ENCODE data around the gene MTCP1.

Gene MTCP1, protein sequence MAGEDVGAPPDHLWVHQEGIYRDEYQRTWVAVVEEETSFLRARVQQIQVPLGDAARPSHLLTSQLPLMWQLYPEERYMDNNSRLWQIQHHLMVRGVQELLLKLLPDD

GRCh38 chrX:155070975-155071693, at the start of gene MTCP1, which contains the start of the genes BRCC3 and CMC4:
MTCP1 (minus strand) TSS chrX:155071136; CDS start chrX:155066010, 5,126 bp downstream.
BRCC3 (plus strand) TSS chrX:155071508; CDS start chrX:155071528, 20 bp downstream.
CMC4 (minus strand) TSS chrX:155071136; CDS start chrX:155064023, 7,113 bp downstream.
- peak; percentile 75 for DNase-seq

GRCh38 chrX:155115174-155115819, 44.4 kb upstream of the MTCP1 start:
- no peak for DNase-seq

- no peak for DNase-seq
Observed at GRCh38 chrX:155113097-155113496, 42.2 kb upstream of the MTCP1 start.

DNA sequence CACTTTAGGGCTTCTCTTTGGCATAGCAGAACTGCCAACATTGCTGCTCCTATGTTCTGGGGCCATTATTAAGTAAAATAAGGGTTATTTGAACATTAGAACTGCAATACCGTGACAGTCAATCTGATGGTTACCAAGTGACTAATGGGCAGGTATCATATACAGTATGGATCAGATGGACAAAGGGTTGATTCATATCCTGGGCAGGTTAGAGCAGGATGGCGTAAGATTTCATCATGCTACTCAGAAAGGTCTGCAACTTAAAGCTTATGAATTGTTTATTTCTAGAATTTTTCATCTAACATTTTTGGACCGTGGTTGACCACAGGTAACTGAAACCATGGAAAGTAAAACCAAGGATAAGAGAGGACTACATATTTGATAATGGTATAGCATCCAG, 41.2 kb upstream of the MTCP1 start:
- DNase-seq, result peak; percentile 0

DNA sequence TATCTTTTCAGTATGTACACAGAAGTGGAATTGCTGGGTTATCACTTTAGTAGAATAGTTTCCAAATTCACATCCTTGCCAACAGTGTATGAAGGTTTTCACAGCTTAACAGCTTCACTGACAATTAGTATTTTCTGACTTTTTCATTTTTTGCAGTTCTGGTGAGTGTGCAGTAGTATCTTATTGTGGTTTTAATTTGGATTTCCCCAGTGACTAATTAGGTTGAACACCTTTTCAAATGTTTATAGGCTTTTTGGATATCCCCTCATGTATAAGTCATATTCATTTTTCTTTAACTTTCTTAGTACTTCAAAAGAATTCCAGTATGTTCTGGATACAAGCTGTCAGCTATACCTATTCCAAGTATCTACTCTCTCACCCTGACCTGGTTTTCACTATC, 37.5 kb upstream of the MTCP1 start:
- DNase-seq, result no peak

- DNase-seq, result no peak
Observed at GRCh38 chrX:155105919-155106318, 35.0 kb upstream of the MTCP1 start.

DNA sequence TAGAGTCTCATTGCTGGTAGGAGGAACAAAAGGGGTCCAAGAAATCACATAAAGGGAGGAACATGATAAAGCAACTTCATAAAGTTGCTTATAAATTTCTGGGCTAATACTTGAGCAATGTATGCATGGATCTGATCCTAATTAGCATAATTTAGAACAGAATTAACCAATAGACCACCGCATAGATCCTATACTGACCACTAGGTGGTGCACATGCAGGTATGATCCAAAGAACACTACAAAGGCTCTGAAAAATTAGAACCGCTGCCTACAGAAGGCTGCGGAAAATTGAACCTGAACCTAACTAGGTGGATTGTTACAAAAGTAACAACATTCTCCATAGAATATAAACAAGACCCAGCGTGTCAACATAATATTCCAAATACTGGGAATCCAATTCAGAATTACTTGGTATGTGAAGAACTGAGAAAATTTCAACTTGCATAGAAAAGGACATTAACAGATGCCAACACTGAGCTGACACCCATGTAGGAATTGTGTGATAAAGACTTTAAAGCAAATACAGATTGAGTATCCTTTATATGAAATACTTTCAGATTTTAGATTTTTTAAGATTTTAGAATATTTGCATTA, 23.6 kb upstream of the MTCP1 start:
- DNase-seq, result peak; percentile 20

- no peak for DNase-seq
Observed at GRCh38 chrX:155086961-155087735, 16.2 kb upstream of the MTCP1 start.

DNA sequence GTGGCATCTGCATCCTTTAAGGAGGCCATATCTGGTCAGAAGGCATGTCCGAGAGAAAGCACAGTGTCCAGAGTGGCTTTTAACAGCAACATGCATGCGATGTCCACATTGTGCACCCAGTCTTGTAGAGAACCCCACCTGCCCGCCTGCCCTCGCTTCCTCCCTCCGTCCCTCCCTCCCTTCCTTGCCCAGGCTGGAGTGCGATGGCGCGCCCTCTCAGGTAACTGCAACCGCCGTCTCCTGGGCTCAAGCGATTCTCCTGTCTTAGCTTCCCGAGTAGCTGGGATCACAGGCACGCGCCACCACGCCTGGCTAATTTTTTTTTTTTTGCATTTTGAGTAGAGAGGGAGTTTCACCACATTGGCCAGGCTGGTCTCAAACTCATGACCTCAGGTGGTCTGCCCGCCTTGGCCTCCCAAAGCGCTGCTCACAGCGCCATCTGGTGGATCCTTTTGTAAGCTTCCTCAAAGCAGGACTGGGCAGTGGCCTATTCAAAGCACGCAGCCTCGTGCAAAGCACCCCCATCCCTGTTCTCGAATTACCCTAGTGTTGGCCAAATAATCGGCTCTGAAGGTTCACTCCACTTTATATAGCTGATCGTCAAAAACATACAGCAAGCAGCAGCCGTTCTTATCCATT, 15.4 kb upstream of the MTCP1 start:
- peak; percentile 15 for DNase-seq

- peak; percentile 2 for DNase-seq
Observed at GRCh38 chrX:155071694-155072280, 851 bp upstream of the MTCP1 start.

- no peak for DNase-seq
Observed at GRCh38 chrX:155070663-155070974, 317 bp downstream of the MTCP1 start.

- no peak for DNase-seq
Observed at GRCh38 chrX:155070038-155070437, 898 bp downstream of the MTCP1 start.

DNA sequence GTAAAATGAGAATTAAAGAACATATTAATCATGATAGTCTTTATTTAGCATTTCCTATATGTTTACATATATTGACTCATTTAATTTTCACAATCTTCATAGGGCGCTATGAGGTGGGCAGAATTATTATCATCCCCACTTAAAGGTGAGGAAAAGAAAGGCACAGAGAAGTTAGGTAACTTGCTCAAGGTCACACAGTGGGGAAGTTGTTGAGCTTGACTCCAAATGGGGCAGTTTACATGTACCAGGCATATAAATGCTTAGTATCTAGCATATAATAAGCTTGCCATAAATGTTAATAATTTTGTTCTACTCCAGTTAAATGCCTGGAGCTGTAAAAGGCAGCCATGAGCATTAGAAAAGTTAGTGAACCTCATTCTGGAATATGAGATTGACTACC, 1.5 kb downstream of the MTCP1 start:
- no peak for DNase-seq

DNA sequence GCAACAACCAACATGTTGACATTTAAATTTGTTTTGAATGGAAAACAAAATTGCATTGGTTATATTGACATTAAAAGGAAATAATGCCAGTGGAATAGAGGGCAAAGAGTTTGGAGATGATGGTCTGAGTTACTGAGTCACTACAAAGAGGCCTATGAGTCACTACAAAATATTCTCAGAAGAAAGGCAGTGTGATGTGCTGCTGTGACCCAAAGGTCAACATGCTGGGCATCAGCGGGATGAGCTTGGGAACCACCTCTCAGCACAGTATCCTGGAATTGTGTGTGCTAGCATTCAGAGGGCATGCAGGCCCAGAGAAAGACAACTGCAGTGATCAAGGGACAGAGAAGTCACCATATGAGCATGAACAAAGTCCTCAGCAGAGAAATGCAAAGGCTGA, 2.8 kb downstream of the MTCP1 start:
- peak; percentile 23 for DNase-seq

DNA sequence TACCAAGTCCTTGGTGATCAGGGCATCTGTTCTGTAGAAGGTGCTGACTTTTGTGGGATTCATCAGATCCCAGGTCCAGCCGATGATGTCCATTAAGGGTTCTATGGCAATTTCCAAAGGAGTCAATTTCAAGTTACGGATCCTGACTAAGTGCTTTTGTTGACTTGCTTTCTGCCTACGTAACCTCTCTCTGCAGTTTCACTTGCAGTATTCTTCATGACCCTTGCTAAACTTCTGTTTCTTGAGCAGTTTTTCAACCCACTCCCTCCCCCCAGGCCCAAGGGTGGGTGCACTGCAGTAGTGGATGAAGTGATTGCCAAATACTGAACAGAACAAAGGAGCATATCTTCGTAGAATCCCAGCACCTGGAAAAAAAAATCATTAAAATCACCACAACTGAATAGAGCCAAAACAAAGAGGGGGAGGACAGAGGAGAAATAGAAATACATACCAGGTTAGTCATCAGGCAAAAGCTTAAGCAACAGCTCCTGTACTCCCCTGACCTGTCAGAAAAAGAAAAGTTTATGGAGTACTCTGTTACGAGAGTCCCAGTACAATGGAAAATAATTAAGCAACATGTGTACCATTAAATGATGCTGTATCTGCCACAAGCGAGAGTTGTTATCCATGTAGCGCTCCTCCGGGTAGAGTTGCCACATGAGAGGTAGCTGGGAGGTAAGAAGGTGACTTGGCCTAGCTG, 5.8 kb downstream of the MTCP1 start:
- peak; percentile 27 for DNase-seq

DNA sequence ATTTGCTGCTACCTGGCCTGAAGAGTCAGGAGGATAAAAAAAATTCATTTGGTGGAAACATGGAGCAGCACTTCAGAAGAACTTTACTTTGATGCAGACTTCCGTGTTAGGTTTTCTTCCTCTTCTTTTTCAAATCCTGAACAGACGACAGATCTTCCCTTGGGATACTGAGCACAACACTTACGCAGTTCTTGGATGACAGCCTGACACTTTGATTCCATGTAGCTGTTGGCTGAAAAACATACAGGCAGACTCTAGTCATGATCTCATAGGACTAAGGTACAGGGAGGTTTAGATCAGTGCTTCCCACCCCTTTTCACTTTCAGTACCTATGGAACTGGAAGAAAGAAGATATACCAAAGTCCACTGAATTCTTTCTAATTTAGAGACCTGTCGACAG, 9.2 kb downstream of the MTCP1 start:
- DNase-seq, result no peak

DNA sequence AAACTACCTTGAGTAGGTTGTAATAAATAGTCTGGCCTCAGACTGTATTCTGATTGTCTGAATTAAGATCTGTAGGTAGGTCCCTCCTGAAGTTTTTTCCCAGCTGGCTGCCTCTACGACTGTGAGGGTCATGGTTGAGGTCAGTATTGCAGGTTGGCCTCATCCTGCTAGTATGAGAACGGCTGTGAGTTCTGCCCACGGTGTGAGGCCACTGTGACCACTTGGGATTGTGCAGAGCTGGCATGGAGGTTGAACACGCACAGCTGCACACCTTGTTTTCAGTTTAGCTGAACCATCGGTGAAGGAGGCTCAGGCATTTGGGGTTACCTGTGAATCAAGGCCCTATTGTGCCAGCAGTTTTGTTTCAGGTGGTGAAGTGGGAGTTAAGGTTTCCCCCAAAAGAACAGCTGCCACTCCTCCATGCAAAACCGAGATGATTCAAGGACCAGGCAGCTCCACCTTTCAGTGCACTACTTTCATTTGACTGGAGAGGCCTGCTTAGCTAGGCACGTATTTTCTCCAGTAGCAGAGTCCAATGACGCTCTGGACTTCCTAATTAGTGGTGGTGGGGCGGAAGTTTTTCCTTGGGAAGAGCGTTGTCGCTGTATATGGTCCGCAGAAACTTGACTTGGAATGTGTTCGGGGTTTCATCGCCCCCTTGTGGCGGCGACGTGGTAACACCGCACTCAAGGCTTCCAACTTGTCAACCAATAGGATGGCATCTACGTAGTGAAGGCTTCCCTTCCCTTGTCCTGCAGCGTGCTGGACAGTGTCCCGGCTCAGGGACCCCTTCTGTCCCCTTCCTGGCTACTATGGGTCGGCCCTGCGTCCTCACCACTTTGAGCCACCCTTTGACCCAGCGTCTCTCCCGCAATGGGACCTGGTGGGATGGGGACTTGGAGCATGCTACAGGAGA, 13.8 kb downstream of the MTCP1 start:
- DNase-seq, result peak; percentile 66

DNA sequence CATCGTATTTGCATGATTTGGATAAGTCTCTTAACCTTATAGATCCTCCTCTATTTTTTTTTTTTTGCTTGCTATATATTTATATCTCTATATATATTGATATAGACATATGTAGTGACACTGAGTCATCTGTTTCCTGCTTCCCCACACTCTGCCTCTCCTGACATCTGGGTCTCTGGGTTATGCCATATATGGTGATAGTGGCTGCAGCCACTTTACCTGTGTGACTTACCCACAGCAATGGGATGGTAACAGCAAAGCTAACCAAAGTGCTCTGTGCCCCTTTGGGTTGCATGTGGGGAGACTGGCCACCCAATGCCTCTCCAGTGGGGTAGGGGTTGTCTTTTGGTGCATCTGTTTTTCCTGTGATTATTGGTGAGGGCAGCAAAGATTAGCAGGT, 14.5 kb downstream of the MTCP1 start:
- no peak for DNase-seq

DNA sequence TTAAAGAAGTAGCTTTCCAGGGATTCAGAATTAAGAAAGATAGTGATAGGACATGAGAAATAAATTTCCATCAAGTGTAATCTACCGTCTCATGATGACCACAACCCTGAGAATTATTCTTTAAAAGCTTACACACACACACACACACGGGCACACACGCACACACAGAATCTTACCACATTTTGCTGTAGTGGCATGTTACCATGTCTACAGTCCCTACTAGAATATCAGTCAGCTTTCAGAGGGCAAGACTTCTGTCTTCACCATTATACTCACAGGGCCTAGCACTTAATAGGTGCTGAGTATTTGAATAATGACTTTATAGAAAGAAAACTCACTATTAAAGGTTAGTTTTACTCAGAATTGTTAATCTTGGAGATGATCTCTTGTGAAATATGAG, 15.4 kb downstream of the MTCP1 start:
- DNase-seq, result no peak

DNA sequence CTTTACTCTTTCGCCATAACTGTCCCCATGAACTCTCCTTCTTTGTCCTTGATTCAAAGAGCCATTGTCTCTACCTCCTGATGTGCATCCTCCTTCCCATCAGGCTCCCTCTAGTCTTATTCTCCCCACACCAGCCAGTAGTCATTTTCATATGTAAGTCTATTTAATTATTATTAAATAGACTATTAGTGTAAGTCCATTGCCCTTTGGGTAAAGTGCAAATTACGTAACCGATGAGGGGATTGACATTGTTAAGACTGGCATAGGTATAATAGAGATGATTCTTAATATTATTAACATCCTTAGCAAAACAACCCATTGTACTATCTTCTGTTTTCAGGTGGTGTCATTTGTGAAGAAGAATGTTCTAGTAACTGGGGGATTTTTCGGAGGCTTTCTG, 16.7 kb downstream of the MTCP1 start:
- DNase-seq, result no peak

DNA sequence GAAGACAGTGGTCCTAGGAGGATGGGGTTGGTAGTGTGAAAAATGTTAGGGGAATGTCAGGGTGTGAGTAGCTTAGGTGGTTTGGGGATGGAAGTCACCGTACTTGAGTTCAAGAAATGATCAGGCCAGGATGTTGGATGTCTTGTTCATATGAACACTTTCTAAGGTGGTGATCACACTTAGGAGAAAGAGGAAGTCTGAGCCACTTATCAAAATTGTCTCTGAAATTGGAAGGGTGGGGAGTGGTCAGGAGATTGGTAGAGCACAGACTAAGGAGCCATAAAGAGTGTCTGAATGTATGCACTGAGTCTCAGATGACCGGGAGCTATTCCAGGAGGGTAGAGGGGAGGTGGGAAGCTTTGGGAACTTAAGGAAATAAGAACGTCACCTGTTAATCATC, 17.3 kb downstream of the MTCP1 start:
- no peak for DNase-seq

All from fibroblast of skin of right quadriceps (primary cell).